Keratinocyte (primary cell): Measurements from ENCODE around the gene FOXJ3.

Source experiments
- CTCF ChIP-seq, 3 experiments: IDR thresholded peaks in 1 of 3; conservative IDR thresholded peaks in 1 of 3; optimal IDR thresholded peaks in 1 of 3; 2 replicates in 2 of 3; 3 replicates in 1 of 3; pipeline versions ENCODE3 to v1.5.1; 2011; ENCODE audit warnings: low read length in 3 of 3, mild to moderate bottlenecking in 3 of 3, moderate library complexity in 2 of 3, control low read depth in 1 of 3, inconsistent platforms in 1 of 3; ENCODE audit not compliant: insufficient read depth in 2 of 3; ENCODE audit errors: extremely low read depth in 1 of 3
- EZH2 ChIP-seq: IDR thresholded peaks from one replicate; pipeline ENCODE4 v1.6.1; 2012; ENCODE audit warnings: inconsistent platforms, mild to moderate bottlenecking, low read length, moderate library complexity

DNA sequence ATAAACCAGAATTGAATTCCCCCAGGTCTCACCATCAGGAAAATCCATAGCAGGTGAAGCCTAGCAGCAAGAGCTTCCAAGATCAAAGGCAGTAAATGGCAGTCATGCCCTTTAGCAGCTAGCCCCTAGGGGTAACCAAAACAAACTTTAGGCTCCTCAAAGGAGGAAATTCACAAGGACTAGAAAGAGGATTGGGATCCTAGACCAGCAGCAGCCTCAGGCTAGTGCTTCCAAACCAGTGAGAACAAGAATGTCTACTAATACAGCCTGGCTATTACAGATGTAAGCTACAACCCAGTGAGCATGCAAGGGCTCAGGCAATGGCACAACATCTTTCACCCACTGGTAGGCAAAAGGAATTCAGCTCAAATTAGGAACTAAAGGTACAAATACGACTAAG is 34.4 kb upstream of the FOXJ3 start:
- TF ChIP-seq CTCF (optimal IDR thresholded peaks at IDR 0.05 in 1 of 3, IDR thresholded peaks at IDR 0.05 in 1 of 3, conservative IDR thresholded peaks at IDR 0.05 in 1 of 3; ENCODE audit: extremely low read depth in 1 of 3, insufficient read depth in 2 of 3, low read length in 3 of 3) (no peak), EZH2 (no peak)
